Measurements from ENCODE around the gene TBC1D10A.

DNA sequence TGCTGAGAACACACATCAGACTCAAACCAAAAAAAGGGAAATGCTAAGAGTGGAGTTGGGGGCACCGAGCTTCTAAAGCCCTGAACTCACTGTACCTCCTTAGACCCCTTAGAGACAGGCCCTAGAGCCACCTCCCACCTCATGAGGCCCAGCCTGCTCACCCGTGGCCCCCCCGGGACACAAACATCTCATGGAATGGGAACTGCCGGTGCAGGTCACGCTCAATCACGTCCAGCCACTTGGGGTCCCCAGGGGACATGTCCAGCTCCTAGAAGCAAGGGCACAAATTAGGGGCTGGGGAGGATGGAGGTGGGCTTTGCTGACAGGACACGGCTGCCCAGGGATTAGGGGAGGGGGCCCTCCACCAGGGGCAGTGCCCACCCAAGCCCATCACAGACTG is 31.2 kb downstream of the TBC1D10A start:
- TF ChIP-seq SIN3A (IDR thresholded peaks at IDR 0.05; ENCODE audit: low read depth), result no peak
- no peak for TF ChIP-seq POLR2A (IDR thresholded peaks at IDR 0.05; ENCODE audit: borderline replicate concordance, extremely low read depth, insufficient read depth, insufficient read length)
- TF ChIP-seq JUND (IDR thresholded peaks at IDR 0.05), result no peak
- no peak for TF ChIP-seq EZH2phosphoT487 (IDR thresholded peaks at IDR 0.05; ENCODE audit: borderline replicate concordance)

Measured in HCT116 (cell line).